ENCODE results near the gene ADK.

ADK gene

DNA sequence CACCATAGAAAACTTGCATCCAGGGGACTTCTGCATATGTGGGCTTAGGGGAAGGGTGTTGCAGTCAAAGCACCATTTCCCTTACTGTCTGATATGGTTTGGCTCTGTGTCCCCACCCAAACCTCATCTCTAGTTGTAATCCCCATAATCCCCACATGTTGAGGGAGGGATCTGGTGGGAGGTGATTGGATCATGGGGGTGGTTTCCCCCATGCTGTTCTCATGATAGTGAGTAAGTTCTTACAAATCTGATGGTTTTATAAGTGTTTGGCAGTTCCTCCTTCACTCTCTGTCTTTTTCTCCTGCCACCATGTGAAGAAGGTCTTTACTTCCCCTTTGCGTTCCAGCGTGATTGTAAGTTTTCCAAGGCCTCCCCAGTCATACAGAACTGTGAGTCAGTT, 177.4 kb downstream of the ADK start:
- TF ChIP-seq TAF1 (IDR thresholded peaks at IDR 0.05; ENCODE audit: borderline replicate concordance, insufficient read depth, low read length) (no peak), SIN3A (IDR thresholded peaks at IDR 0.05; ENCODE audit: borderline replicate concordance, insufficient read depth, low read length) (no peak)
- TF ChIP-seq, protein P1, sequence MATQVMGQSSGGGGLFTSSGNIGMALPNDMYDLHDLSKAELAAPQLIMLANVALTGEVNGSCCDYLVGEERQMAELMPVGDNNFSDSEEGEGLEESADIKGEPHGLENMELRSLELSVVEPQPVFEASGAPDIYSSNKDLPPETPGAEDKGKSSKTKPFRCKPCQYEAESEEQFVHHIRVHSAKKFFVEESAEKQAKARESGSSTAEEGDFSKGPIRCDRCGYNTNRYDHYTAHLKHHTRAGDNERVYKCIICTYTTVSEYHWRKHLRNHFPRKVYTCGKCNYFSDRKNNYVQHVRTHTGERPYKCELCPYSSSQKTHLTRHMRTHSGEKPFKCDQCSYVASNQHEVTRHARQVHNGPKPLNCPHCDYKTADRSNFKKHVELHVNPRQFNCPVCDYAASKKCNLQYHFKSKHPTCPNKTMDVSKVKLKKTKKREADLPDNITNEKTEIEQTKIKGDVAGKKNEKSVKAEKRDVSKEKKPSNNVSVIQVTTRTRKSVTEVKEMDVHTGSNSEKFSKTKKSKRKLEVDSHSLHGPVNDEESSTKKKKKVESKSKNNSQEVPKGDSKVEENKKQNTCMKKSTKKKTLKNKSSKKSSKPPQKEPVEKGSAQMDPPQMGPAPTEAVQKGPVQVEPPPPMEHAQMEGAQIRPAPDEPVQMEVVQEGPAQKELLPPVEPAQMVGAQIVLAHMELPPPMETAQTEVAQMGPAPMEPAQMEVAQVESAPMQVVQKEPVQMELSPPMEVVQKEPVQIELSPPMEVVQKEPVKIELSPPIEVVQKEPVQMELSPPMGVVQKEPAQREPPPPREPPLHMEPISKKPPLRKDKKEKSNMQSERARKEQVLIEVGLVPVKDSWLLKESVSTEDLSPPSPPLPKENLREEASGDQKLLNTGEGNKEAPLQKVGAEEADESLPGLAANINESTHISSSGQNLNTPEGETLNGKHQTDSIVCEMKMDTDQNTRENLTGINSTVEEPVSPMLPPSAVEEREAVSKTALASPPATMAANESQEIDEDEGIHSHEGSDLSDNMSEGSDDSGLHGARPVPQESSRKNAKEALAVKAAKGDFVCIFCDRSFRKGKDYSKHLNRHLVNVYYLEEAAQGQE (IDR thresholded peaks at IDR 0.05; ENCODE audit: insufficient read depth in 1 of 2, low read depth in 2 of 2, low read length in 2 of 2): no peak

- TF ChIP-seq FOXP2 (optimal IDR thresholded peaks at IDR 0.05; ENCODE audit: borderline replicate concordance, extremely low read depth, extremely low read length, insufficient read depth): no peak
- TF ChIP-seq, protein P1 (IDR thresholded peaks at IDR 0.05; ENCODE audit: insufficient read depth in 1 of 2, low read depth in 2 of 2, low read length in 2 of 2): no peak
- no peak for TF ChIP-seq POLR2AphosphoS5 (IDR thresholded peaks at IDR 0.05; ENCODE audit: low read depth, low read length)
- TF ChIP-seq TAF1 (IDR thresholded peaks at IDR 0.05; ENCODE audit: borderline replicate concordance, insufficient read depth, low read length): no peak
- TF ChIP-seq SIN3A (IDR thresholded peaks at IDR 0.05; ENCODE audit: borderline replicate concordance, insufficient read depth, low read length): no peak
These were observed 178.9 kb downstream of the ADK start for GRCh38 chr10:74329873-74330272.

DNA sequence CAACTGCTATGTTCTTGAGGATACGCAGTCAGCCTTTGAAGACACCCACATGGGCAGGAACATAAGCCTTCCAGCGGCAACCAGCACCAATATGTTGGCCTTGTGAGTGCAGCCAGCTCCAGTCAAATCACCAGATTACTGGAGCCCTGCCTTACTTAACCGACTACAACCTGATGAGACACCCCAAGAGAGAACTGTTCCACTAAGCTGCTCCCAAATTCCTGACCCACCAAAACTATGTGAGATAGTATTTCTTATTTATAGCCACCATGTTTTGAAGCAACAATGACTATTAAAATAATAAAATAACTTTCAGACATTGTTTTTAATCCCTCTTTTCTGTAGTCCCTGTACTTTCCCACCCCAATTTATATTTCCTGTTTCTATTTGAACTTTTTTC, 179.6 kb downstream of the ADK start:
- TF ChIP-seq SIN3A (IDR thresholded peaks at IDR 0.05; ENCODE audit: borderline replicate concordance, insufficient read depth, low read length): no peak
- no peak for TF ChIP-seq POLR2AphosphoS5 (IDR thresholded peaks at IDR 0.05; ENCODE audit: low read depth, low read length)
- TF ChIP-seq, protein P1 (IDR thresholded peaks at IDR 0.05; ENCODE audit: insufficient read depth in 1 of 2, low read depth in 2 of 2, low read length in 2 of 2): no peak
- TF ChIP-seq TAF1 (IDR thresholded peaks at IDR 0.05; ENCODE audit: borderline replicate concordance, insufficient read depth, low read length): no peak
- TF ChIP-seq FOXP2 (optimal IDR thresholded peaks at IDR 0.05; ENCODE audit: borderline replicate concordance, extremely low read depth, extremely low read length, insufficient read depth): no peak

DNA sequence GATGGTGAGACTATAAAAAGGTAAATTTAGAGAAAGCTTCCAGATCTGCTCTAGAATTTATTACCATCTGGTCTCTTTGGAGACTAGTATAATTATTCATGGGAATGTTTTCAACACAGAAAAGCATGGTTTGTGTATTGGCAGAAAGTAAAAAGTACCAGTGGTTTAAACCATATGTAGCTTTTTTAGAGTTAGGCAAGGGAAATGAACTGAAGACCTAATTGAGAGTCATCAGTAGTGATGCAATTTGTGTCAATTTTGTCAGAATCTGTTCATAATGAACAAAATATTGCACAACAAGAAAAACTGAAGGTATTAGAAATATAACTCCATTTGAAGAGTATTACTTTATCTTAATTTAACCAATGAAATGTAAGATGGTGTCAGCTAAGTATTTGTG, 181.4 kb downstream of the ADK start:
- TF ChIP-seq POLR2AphosphoS5 (IDR thresholded peaks at IDR 0.05; ENCODE audit: low read depth, low read length): no peak
- TF ChIP-seq FOXP2 (optimal IDR thresholded peaks at IDR 0.05; ENCODE audit: borderline replicate concordance, extremely low read depth, extremely low read length, insufficient read depth): no peak
- TF ChIP-seq TAF1 (IDR thresholded peaks at IDR 0.05; ENCODE audit: borderline replicate concordance, insufficient read depth, low read length): no peak
- no peak for TF ChIP-seq SIN3A (IDR thresholded peaks at IDR 0.05; ENCODE audit: borderline replicate concordance, insufficient read depth, low read length)

GRCh38 chr10:74333174-74333573, 182.2 kb downstream of the ADK start:
- TF ChIP-seq, protein P1 (IDR thresholded peaks at IDR 0.05; ENCODE audit: insufficient read depth in 1 of 2, low read depth in 2 of 2, low read length in 2 of 2): no peak
- TF ChIP-seq POLR2AphosphoS5 (IDR thresholded peaks at IDR 0.05; ENCODE audit: low read depth, low read length) (no peak), FOXP2 (optimal IDR thresholded peaks at IDR 0.05; ENCODE audit: borderline replicate concordance, extremely low read depth, extremely low read length, insufficient read depth) (no peak), SIN3A (IDR thresholded peaks at IDR 0.05; ENCODE audit: borderline replicate concordance, insufficient read depth, low read length) (no peak), TAF1 (IDR thresholded peaks at IDR 0.05; ENCODE audit: borderline replicate concordance, insufficient read depth, low read length) (no peak)
